H9 (cell line): Measurements from ENCODE around the gene TNFRSF19. TPM values are rescaled to one million over a fixed set of nuclear protein-coding genes. Genes with fewer than 3 reads are reported as not detected.

ENCODE experiments used
- DNase-seq: peaks from one replicate; pipeline ENCODE4 v3.0.0-alpha.2; 2017
- H2AFZ ChIP-seq: one replicate; pipeline ENCODE4 v1.6.1; 2013; ENCODE audit warnings: mild to moderate bottlenecking, low read length, control low read depth, moderate library complexity
- H2AK5ac ChIP-seq: 2 replicates; pipeline ENCODE4 v1.6.1; 2013; ENCODE audit warnings: low read length, control low read depth, mixed read lengths; ENCODE audit not compliant: insufficient read length
- H2BK120ac ChIP-seq: one replicate; pipeline ENCODE4 v1.6.1; 2013; ENCODE audit warnings: low read depth, mild to moderate bottlenecking, low read length, control low read depth, inconsistent platforms; ENCODE audit not compliant: poor library complexity, severe bottlenecking
- H2BK12ac ChIP-seq: 2 replicates; pipeline ENCODE4 v1.6.1; 2013; ENCODE audit warnings: low read length, control low read depth, mixed read lengths, low read depth; ENCODE audit not compliant: insufficient read length
- H2BK15ac ChIP-seq: 2 replicates; pipeline ENCODE4 v1.6.1; 2013; ENCODE audit warnings: low read depth, low read length, control low read depth
- H2BK20ac ChIP-seq: one replicate; pipeline ENCODE4 v1.6.1; 2013; ENCODE audit warnings: low read depth, mild to moderate bottlenecking, low read length, control low read depth, inconsistent platforms; ENCODE audit not compliant: poor library complexity, severe bottlenecking
- H2BK5ac ChIP-seq: 2 replicates; pipeline ENCODE4 v1.6.1; 2013; ENCODE audit warnings: low read length, control low read depth, mixed read lengths; ENCODE audit not compliant: insufficient read length
- H3K14ac ChIP-seq: 2 replicates; pipeline ENCODE4 v1.6.1; 2013; ENCODE audit warnings: low read length, control low read depth; ENCODE audit not compliant: insufficient read depth
- H3K18ac ChIP-seq: 2 replicates; pipeline ENCODE4 v1.6.1; 2013; ENCODE audit warnings: low read depth, mild to moderate bottlenecking, mixed read lengths, low read length, control low read depth; ENCODE audit not compliant: insufficient read length
- H3K23ac ChIP-seq: 2 replicates; pipeline ENCODE4 v1.6.1; 2013; ENCODE audit warnings: low read length, control low read depth, mixed read lengths, low read depth; ENCODE audit not compliant: insufficient read length
- H3K23me2 ChIP-seq: 2 replicates; pipeline ENCODE4 v1.6.1; 2013; ENCODE audit warnings: low read depth, mild to moderate bottlenecking, mixed read lengths, low read length, control low read depth; ENCODE audit not compliant: insufficient read length, poor library complexity, severe bottlenecking
- H3K27ac ChIP-seq: 2 replicates; pipeline ENCODE4 v1.5.1; 2013; ENCODE audit warnings: low read length, control low read depth, mixed read lengths, low read depth; ENCODE audit not compliant: insufficient read length
- H3K27me3 ChIP-seq: 2 replicates; pipeline ENCODE4 v1.6.1; 2013; ENCODE audit warnings: low read length, control low read depth, inconsistent platforms; ENCODE audit not compliant: insufficient read depth
- H3K4ac ChIP-seq: 2 replicates; pipeline ENCODE4 v1.6.1; 2013; ENCODE audit warnings: low read depth, mild to moderate bottlenecking, control low read depth, inconsistent platforms, low read length, moderate library complexity
- H3K4me1 ChIP-seq: 2 replicates; pipeline ENCODE4 v1.6.1; 2013; ENCODE audit warnings: low read length, control low read depth, inconsistent platforms; ENCODE audit not compliant: insufficient read depth
- H3K4me2 ChIP-seq: 2 replicates; pipeline ENCODE4 v1.6.1; 2013; ENCODE audit warnings: low read length, control low read depth, mixed read lengths; ENCODE audit not compliant: insufficient read length, insufficient read depth
- H3K56ac ChIP-seq: 2 replicates; pipeline ENCODE4 v1.6.1; 2013; ENCODE audit warnings: low read depth, mild to moderate bottlenecking, mixed read lengths, low read length, control low read depth; ENCODE audit not compliant: insufficient read length
- H3K79me1 ChIP-seq: 2 replicates; pipeline ENCODE4 v1.6.1; 2013; ENCODE audit warnings: low read depth, mild to moderate bottlenecking, moderate library complexity, low read length, control low read depth, inconsistent platforms; ENCODE audit not compliant: insufficient read depth, poor library complexity, severe bottlenecking
- H3K79me2 ChIP-seq: 2 replicates; pipeline ENCODE4 v1.6.1; 2013; ENCODE audit warnings: low read length, control low read depth, inconsistent platforms; ENCODE audit not compliant: insufficient read depth
- H3K9ac ChIP-seq: 2 replicates; pipeline ENCODE4 v1.6.1; 2013; ENCODE audit warnings: low read length, control low read depth, mixed read lengths; ENCODE audit not compliant: insufficient read length; ENCODE audit errors: extremely low read depth
- H3K9me3 ChIP-seq: one replicate; pipeline ENCODE4 v1.6.1; 2013; ENCODE audit warnings: low read depth, low read length, inconsistent platforms; ENCODE audit not compliant: control insufficient read depth
- H3T11ph ChIP-seq: one replicate; pipeline ENCODE4 v1.6.1; 2013; ENCODE audit warnings: mild to moderate bottlenecking, low read length, control low read depth, inconsistent platforms
- H4K20me1 ChIP-seq: one replicate; pipeline ENCODE4 v1.6.1; 2013; ENCODE audit not compliant: control insufficient read depth, insufficient read length, insufficient read depth
- H4K5ac ChIP-seq: 2 replicates; pipeline ENCODE4 v1.6.1; 2013; ENCODE audit warnings: low read depth, mild to moderate bottlenecking, mixed read lengths, low read length, control low read depth; ENCODE audit not compliant: insufficient read length
- H4K8ac ChIP-seq: replicated peaks from 2 replicates; pipeline ENCODE4 v1.6.1; 2013; ENCODE audit warnings: low read length, control low read depth, mixed read lengths, low read depth; ENCODE audit not compliant: insufficient read length
- H4K91ac ChIP-seq: 2 replicates; pipeline ENCODE4 v1.6.1; 2013; ENCODE audit warnings: low read depth, mild to moderate bottlenecking, moderate library complexity, mixed read lengths, low read length, control low read depth; ENCODE audit not compliant: insufficient read length
- H3K27ac Mint-ChIP-seq, 3 experiments: 2 replicates in 2 of 3; 3 replicates in 1 of 3; pipeline ENCODE4 v1.8.0; 2020 to 2021; ENCODE audit warnings: mixed read lengths in 3 of 3, mild to moderate bottlenecking in 1 of 3, moderate library complexity in 1 of 3
- H3K27me3 Mint-ChIP-seq: 2 replicates; pipeline ENCODE4 v1.8.0; 2021; ENCODE audit warnings: low read depth, mild to moderate bottlenecking, moderate library complexity, mixed read lengths
- H3K36me3 Mint-ChIP-seq, 3 experiments: 2 replicates in 2 of 3; 3 replicates in 1 of 3; pipeline ENCODE4 v1.8.0; 2020 to 2021; ENCODE audit warnings: low read depth in 3 of 3, mixed read lengths in 3 of 3; ENCODE audit not compliant: insufficient read depth in 1 of 3
- H3K4me1 Mint-ChIP-seq, 2 experiments: 2 replicates each; pipeline ENCODE4 v1.8.0; 2020; ENCODE audit warnings: mixed read lengths in 2 of 2
- H3K4me3 Mint-ChIP-seq, 2 experiments: 2 replicates in 1 of 2; 3 replicates in 1 of 2; pipeline ENCODE4 v1.8.0; 2020 to 2021; ENCODE audit warnings: mild to moderate bottlenecking in 2 of 2, mixed read lengths in 2 of 2, moderate library complexity in 1 of 2
- H3K9me3 Mint-ChIP-seq, 2 experiments: 2 replicates in 1 of 2; 3 replicates in 1 of 2; pipeline ENCODE4 v1.8.0; 2020; ENCODE audit warnings: mild to moderate bottlenecking in 2 of 2, mixed read lengths in 2 of 2, moderate library complexity in 1 of 2
- CTCF ChIP-seq: fragments of 200-600 bp; sonication (generic); conservative IDR thresholded peaks from 3 replicates; pipeline ENCODE4 v1.8.0; 2021; ENCODE audit warnings: antibody characterized with exemption, mild to moderate bottlenecking
- WGBS: extraction: QIAGEN DNeasy Blood & Tissue Kit; methylation state at CpG from one replicate; pipeline ENCODE4 v1.1.7; 2013; ENCODE audit warnings: missing lambda C conversion rate, low lambda C conversion rate, mixed read lengths; ENCODE audit not compliant: insufficient read length; ENCODE audit errors: extremely low coverage; 5-methylcytosine and 5-hydroxymethylcytosine counted together
- total RNA-seq: library from RNA; stranded (reverse); gene quantifications from 2 replicates; pipeline ENCODE4 v1.2.1, GENCODE V29; 2021

TNFRSF19 gene
- total RNA-seq, 1 experiment from 2014 or later: 2.7 TPM

- Histone ChIP-seq H2BK120ac (no peak overlapping the region), H3T11ph (no peak overlapping the region), H3K18ac (no peak overlapping the region), H3K27ac (no peak overlapping the region), H2AK5ac (no peak overlapping the region), H3K4me2 (no peak overlapping the region), H3K56ac (no peak overlapping the region), H3K4me1 (0 out of 2 replicates have a peak, but pooled peaks cover 3% of the 10 kb centered on the region), H2BK5ac (no peak overlapping the region), H3K14ac (no peak overlapping the region), H4K5ac (no peak overlapping the region), H3K23ac (no peak overlapping the region), H2BK15ac (no peak overlapping the region), H3K9me3 (no peaks in the 10 kb centered on the region), H3K23me2 (no peaks in the 10 kb centered on the region), H2AFZ (no peak overlapping the region), H3K4ac (no peak overlapping the region), H2BK12ac (no peak overlapping the region), H4K8ac (no peak overlapping the region), H3K9ac (no peak overlapping the region), H3K79me2 (no peaks in the 10 kb centered on the region), H3K79me1 (no peaks in the 10 kb centered on the region), H4K91ac (no peak overlapping the region), H4K20me1 (no peaks in the 10 kb centered on the region), H2BK20ac (no peak overlapping the region), H3K27me3 (no peaks in the 10 kb centered on the region)
- no CpG with 5 or more reads among the region's 2 CpGs for WGBS
- Mint-ChIP-seq H3K4me1 (peaks cover 24 to 30% of the 10 kb centered on the region in 2 experiments), H3K27ac (peak overlapping the region in 1 of 3 experiments; percentile 53; a peak in 1 of 7 replicates), H3K36me3 (peaks cover 0 to 5% (median 0%) of the 10 kb centered on the region in 3 experiments; a peak in 1 of 7 replicates), H3K27me3 (no peaks in the 10 kb centered on the region; the same call in 1 of the 2 replicates), H3K9me3 (no peaks in the 10 kb centered on the region), H3K4me3 (no peak overlapping the region)
- TF ChIP-seq CTCF: no peak
- DNase-seq: no peak
Observed at GRCh38 chr13:23644126-23644419, 73.9 kb downstream of the TNFRSF19 start.
